Measurements from ENCODE around the gene KMT5C. TPM values are rescaled to one million over a fixed set of nuclear protein-coding genes. Genes with fewer than 3 reads are reported as not detected.

Gene KMT5C
- total RNA-seq, 2 donors from 2014 or later, result 17.8 to 32.3 TPM

DNA sequence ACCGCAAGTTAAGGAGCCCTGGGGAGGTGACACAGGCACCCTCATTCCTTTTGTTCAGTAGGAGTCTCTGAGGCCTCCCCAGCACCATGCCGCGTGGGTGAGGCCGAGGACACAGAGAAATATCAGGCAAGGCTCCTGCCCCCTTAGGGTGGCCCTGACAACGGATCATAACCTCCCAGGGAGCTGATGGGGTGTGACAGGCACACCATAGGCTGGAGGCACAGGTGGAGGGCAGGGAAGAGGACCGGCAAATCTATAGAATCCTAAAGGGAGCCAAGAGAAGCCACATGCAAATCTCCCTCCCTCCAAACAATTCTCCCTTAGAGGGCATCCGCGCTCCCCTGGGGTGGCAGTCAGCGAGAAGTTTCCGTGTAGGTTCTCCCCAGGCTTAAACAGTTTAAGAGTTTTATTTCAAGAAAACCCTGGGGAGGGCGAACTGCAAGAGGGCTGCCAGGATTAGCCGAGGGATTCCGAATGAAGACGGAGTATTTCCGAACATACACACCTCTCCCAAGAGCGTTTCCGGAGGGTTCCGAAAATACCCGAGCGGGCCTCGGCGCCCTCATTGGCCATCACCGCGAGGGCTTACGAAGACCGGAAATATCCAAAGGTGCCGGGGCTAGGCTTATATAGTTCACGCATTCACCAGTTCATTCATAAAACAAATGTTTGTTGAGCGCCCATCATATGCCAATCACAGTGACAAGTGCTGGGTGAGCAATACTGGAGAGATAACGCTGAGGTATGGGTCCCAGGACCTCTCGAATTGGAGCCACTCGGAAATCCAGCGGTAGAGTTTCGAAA lies 45.4 kb downstream of the KMT5C start:
- peak overlapping the region; percentile 74 to 78 for H3K4me3 ChIP-seq

DNA sequence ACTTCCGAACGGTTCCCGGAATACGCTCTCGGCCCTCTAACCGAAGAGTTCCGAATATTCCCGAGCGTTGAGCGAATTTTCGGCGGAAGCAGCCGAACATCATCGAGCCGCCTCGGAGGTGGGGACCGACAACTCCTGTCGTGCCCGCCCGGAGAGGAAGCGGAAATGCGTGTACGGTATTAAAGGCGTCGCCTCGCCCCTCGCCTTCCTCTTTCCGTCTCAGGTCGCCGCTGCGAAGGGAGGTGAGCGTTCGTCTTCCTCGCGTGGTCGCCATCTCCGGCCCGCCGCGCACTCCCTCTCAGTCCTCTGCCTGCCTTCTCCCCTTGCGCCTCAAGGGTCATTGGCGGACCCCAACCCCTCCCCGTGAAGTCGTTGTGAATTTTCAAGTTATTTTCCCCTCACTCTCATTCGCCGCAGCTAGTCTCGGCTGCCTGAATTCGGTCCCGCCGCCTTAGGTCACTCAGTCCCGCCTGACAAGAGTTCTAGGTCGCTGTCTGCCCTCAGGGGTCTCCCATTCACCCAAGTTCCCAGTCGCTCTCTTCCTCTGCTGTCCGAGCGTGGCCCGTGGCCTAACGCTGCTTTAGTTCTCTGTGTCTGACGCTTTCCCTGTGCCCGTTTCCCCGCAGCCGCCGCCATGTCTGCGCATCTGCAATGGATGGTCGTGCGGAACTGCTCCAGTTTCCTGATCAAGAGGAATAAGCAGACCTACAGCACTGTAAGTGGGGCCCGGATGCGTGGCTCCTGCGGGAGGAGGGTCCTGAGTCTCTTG lies 46.2 kb downstream of the KMT5C start, which contains the start of gene RPL28:
Gene RPL28, plus strand, starts transcription at position 209 of the 769 bp plus-strand sequence. Its CDS starts 426 bp downstream, at position 635.
- H3K4me3 ChIP-seq, result peak within 1 kb of the TSS; percentile 74 to 78
- H3K36me3 ChIP-seq, result peaks cover 0 to 5% of the 10 kb centered on the region in 2 donors
- under 1% methylated on average over 68 of the region's 68 CpGs for WGBS
- TF ChIP-seq CTCF (IDR thresholded peaks at IDR 0.05), result peak in 1 of 4 experiments; percentile 6
- TF ChIP-seq POLR2A (IDR thresholded peaks at IDR 0.05), result peak; percentile 99
- peak; percentile 100 for TF ChIP-seq POLR2AphosphoS5 (IDR thresholded peaks at IDR 0.05)
- DNase-seq (ENCODE audit: low spot score), result peak; percentile 99
- H3K27ac ChIP-seq, result peak within 1 kb of the TSS; percentile 93 to 96
- intact Hi-C loops (cut with DNase I), result loop anchor here (5.0 kb wide), 2 partner anchors 44 to 84 kb away; no protein-coding TSS in a partner anchor
- H3K9me3 ChIP-seq, result no peaks in the 10 kb centered on the region
- peaks cover 30% of the 10 kb centered on the region for H3K4me1 ChIP-seq (replicated peaks)
- no peaks in the 10 kb centered on the region for H3K27me3 ChIP-seq (replicated peaks; ENCODE audit: insufficient read depth)

More for the DNA sequence above, 45.4 kb downstream of the KMT5C start:
- peaks cover 30% of the 10 kb centered on the region for H3K4me1 ChIP-seq (replicated peaks)
- no peaks in the 10 kb centered on the region for H3K27me3 ChIP-seq (replicated peaks; ENCODE audit: insufficient read depth)
- 10% methylated on average over 34 of the region's 34 CpGs for WGBS
- H3K36me3 ChIP-seq, result peaks cover 0 to 5% of the 10 kb centered on the region in 2 donors
- H3K9me3 ChIP-seq, result no peaks in the 10 kb centered on the region
- intact Hi-C loops (cut with DNase I), result loop anchor here (5.0 kb wide), 2 partner anchors 43 to 83 kb away; no protein-coding TSS in a partner anchor
- H3K27ac ChIP-seq, result peak overlapping the region; percentile 93 to 96
- no peak for TF ChIP-seq CTCF (IDR thresholded peaks at IDR 0.05)
- TF ChIP-seq POLR2A (IDR thresholded peaks at IDR 0.05), result peak; percentile 53
- no peak for TF ChIP-seq POLR2AphosphoS5 (IDR thresholded peaks at IDR 0.05)
- peak; percentile 96 for DNase-seq (ENCODE audit: low spot score)

- no peaks in the 10 kb centered on the region for H3K27me3 ChIP-seq (replicated peaks; ENCODE audit: insufficient read depth)
- no peak for DNase-seq (ENCODE audit: low spot score)
- no peak for TF ChIP-seq CTCF (IDR thresholded peaks at IDR 0.05)
- TF ChIP-seq POLR2AphosphoS5 (IDR thresholded peaks at IDR 0.05), result no peak
- TF ChIP-seq POLR2A (IDR thresholded peaks at IDR 0.05), result no peak
- intact Hi-C loops (cut with DNase I), result loop anchor here (5.0 kb wide), 2 partner anchors 44 to 84 kb away; no protein-coding TSS in a partner anchor
- peaks cover 0 to 5% of the 10 kb centered on the region in 2 donors for H3K36me3 ChIP-seq
- H3K4me1 ChIP-seq (replicated peaks), result peaks cover 30% of the 10 kb centered on the region
- peak overlapping the region; percentile 74 to 78 for H3K4me3 ChIP-seq
- H3K9me3 ChIP-seq, result no peaks in the 10 kb centered on the region
- 1% methylated on average over 33 of the region's 33 CpGs for WGBS
- peak overlapping the region; percentile 93 to 96 for H3K27ac ChIP-seq
These were observed 46.9 kb downstream of the KMT5C start for GRCh38 chr19:55386493-55386971.

GRCh38 chr19:55387736-55388497 lies 48.2 kb downstream of the KMT5C start:
- peaks cover 30% of the 10 kb centered on the region for H3K4me1 ChIP-seq (replicated peaks)
- peak overlapping the region; percentile 17 to 74 for H3K4me3 ChIP-seq
- H3K27me3 ChIP-seq (replicated peaks; ENCODE audit: insufficient read depth), result no peaks in the 10 kb centered on the region
- no peak for TF ChIP-seq POLR2AphosphoS5 (IDR thresholded peaks at IDR 0.05)
- TF ChIP-seq POLR2A (IDR thresholded peaks at IDR 0.05), result no peak
- no peak for TF ChIP-seq CTCF (IDR thresholded peaks at IDR 0.05)
- H3K27ac ChIP-seq, result no peak overlapping the region
- intact Hi-C loops (cut with DNase I), result loop anchor here (5.0 kb wide), 2 partner anchors 46 to 86 kb away; no protein-coding TSS in a partner anchor
- H3K9me3 ChIP-seq, result no peaks in the 10 kb centered on the region
- H3K36me3 ChIP-seq, result peaks cover 0 to 5% of the 10 kb centered on the region in 2 donors
- no peak for DNase-seq (ENCODE audit: low spot score)
- WGBS, result 68% methylated on average over 24 of the region's 24 CpGs
